GM12878 (cell line): ENCODE measurements around the gene FAM20A. TPM values are rescaled to one million over a fixed set of nuclear protein-coding genes. Genes with fewer than 3 reads are reported as not detected.
"Not testable (repeated sequence)": the region's sequence is repeated elsewhere in the genome, so short reads cannot be mapped to it uniquely, and the experiment has no call there.

Experiments
- ATAC-seq: fragments of 200-7000 bp; cut with Tn5 transposase; 3 replicates; pipeline ENCODE4 v1.9.1; 2020; ENCODE audit warnings: mild to moderate bottlenecking, moderate library complexity
- BruUV-seq: library from RNA; stranded (reverse); fragments of 400-500 nt; replicated peaks from 2 replicates; lab custom pipeline; 2021; lab: Mats Ljungman, UMichigan
- CTCF ChIA-PET: fragments of 300-600 bp; sonication (Branson Sonifier 250); formaldehyde crosslinking; extraction: SDS; loops from one replicate; lab custom pipeline; 2021; ENCODE audit warnings: inconsistent platforms; lab: Yijun Ruan, JAX
- POLR2A ChIA-PET: fragments of 350-600 bp; formaldehyde crosslinking; extraction: SDS; loops from one replicate; lab custom pipeline; 2021; ENCODE audit warnings: inconsistent platforms; lab: Charles Lee
- RAD21 ChIA-PET: fragments of 300-600 bp; sonication (Branson Sonifier 250); formaldehyde crosslinking; loops from one replicate; lab custom pipeline; 2023; ENCODE audit warnings: antibody characterized with exemption; ENCODE audit not compliant: unreplicated experiment; lab: Charles Lee
- SMC1A ChIA-PET: fragments of 300-600 bp; sonication (Branson Sonifier 250); formaldehyde crosslinking; loops from one replicate; lab custom pipeline; 2023; ENCODE audit not compliant: unreplicated experiment, uncharacterized antibody; lab: Charles Lee
- DNase-seq: peaks from one replicate; pipeline ENCODE4 v3.0.0-alpha.2; 2011; ENCODE audit warnings: low read depth, low spot score
- FAIRE-seq: peaks from 3 replicates; lab custom pipeline; 2011; peaks lifted over from hg19 to GRCh38; lab: Jason Lieb, UNC
- H2AFZ ChIP-seq: 2 replicates; pipeline ENCODE4 v1.6.0; 2011; ENCODE audit warnings: low read depth, low read length, control low read depth; ENCODE audit not compliant: control insufficient read depth
- H3K27ac ChIP-seq: 2 replicates; pipeline ENCODE4 v1.5.1; 2011; ENCODE audit warnings: control low read depth; ENCODE audit not compliant: control insufficient read depth, insufficient read depth
- H3K27me3 ChIP-seq, 2 experiments: replicated peaks in 1 of 2; 2 replicates each; pipeline versions ENCODE4 v1.6.0 to v1.6.1; 2011; ENCODE audit warnings: low read length in 1 of 2; ENCODE audit not compliant: control insufficient read depth in 2 of 2, insufficient read depth in 2 of 2
- H3K36me3 ChIP-seq, 2 experiments: 2 replicates each; pipeline ENCODE4 v1.5.1; 2011; ENCODE audit warnings: low read length in 1 of 2; ENCODE audit not compliant: control insufficient read depth in 2 of 2, insufficient read depth in 2 of 2
- H3K4me1 ChIP-seq: 2 replicates; pipeline ENCODE4 v1.6.1; 2011; ENCODE audit warnings: mild to moderate bottlenecking, low read length, moderate library complexity, mixed read lengths; ENCODE audit not compliant: control insufficient read depth, insufficient read depth
- H3K4me2 ChIP-seq: 2 replicates; pipeline ENCODE4 v1.6.0; 2011; ENCODE audit warnings: control low read depth; ENCODE audit not compliant: control insufficient read depth, insufficient read depth
- H3K4me3 ChIP-seq: fragments of 200-600 bp; sonication (generic); 2 replicates; pipeline ENCODE4 v1.5.1; 2016
- H3K79me2 ChIP-seq: 2 replicates; pipeline ENCODE4 v1.6.0; 2011; ENCODE audit warnings: low read length; ENCODE audit not compliant: control insufficient read depth, insufficient read depth
- H3K9ac ChIP-seq: 2 replicates; pipeline ENCODE4 v1.8.0; 2011; ENCODE audit warnings: low read length, control low read depth, mixed read lengths; ENCODE audit not compliant: control insufficient read depth, insufficient read depth
- H3K9me3 ChIP-seq: replicated peaks from 3 replicates; pipeline ENCODE4 v1.5.1; 2011; ENCODE audit warnings: mild to moderate bottlenecking, low read length; ENCODE audit not compliant: control insufficient read depth, insufficient read depth
- H4K20me1 ChIP-seq: 2 replicates; pipeline ENCODE4 v1.6.0; 2011; ENCODE audit not compliant: control insufficient read depth, insufficient read depth
- BMI1 ChIP-seq: fragments of 450-650 bp; IDR thresholded peaks from 2 replicates; pipeline ENCODE4 v1.6.1; 2016; ENCODE audit warnings: mild to moderate bottlenecking, moderate library complexity, borderline replicate concordance
- FOS ChIP-seq: IDR thresholded peaks from 3 replicates; pipeline ENCODE4 v1.6.1; 2011; ENCODE audit warnings: borderline replicate concordance; ENCODE audit not compliant: insufficient read length; ENCODE audit errors: extremely low read depth
- NFXL1 ChIP-seq: fragments of 450-650 bp; IDR thresholded peaks from 2 replicates; pipeline ENCODE4 v1.6.1; 2017; ENCODE audit warnings: antibody characterized with exemption, mild to moderate bottlenecking, borderline replicate concordance
- POLR2A ChIP-seq: IDR thresholded peaks from 2 replicates; pipeline ENCODE4 v1.6.1; 2011; ENCODE audit warnings: low read depth, mild to moderate bottlenecking, low read length
- SIN3A ChIP-seq: IDR thresholded peaks from 2 replicates; pipeline ENCODE4 v1.6.1; 2012; ENCODE audit warnings: low read depth, low read length, improper control_type of control experiment
- WGBS: methylation state at CpG from one replicate; pipeline ENCODE4 v1.1.6; 2016; ENCODE audit warnings: low lambda C conversion rate; ENCODE audit not compliant: insufficient replicate concordance, insufficient coverage; ENCODE audit errors: missing lambda C conversion rate; 5-methylcytosine and 5-hydroxymethylcytosine counted together
- in situ Hi-C: fragments of 300-500 bp; cut with MboI; formaldehyde crosslinking; loops from 9 replicates; pipeline ENCODE4 v1.14.3; 2018; ENCODE audit warnings: mixed read lengths
- intact Hi-C: fragments of 100-400 bp; cut with micrococcal nuclease; formaldehyde crosslinking; loops from one replicate; pipeline ENCODE4 v1.14.2; 2022; ENCODE audit not compliant: unreplicated experiment
- polyA plus RNA-seq, 11 experiments: library from polyadenylated mRNA; depleted of rRNA in 4 of 11; unstranded in 6 of 11; stranded (reverse) in 5 of 11; fragments of >200 nt; fragmentation: Nextera tagmentation in 4 of 11; fragmentation: Illumina TruSeq in 1 of 11; extraction: Ambion mirVana in 4 of 11; extraction: Trizol in 1 of 11; gene quantifications; 1 replicate in 1 of 11; 2 replicates in 10 of 11; pipeline versions ENCODE4 v1.2.1 to v1.2.3, GENCODE V29; 2011 to 2016; ENCODE audit warnings: inconsistent platforms in 2 of 11, missing spikeins in 2 of 11, low read depth in 1 of 11
- total RNA-seq, 4 experiments: library from RNA; depleted of rRNA in 3 of 4; stranded (reverse); fragments of >200 nt in 3 of 4; fragmentation: Illumina TruSeq in 1 of 4; extraction: Trizol in 1 of 4; gene quantifications; 2 replicates each; pipeline versions ENCODE4 v1.2.1 to v1.2.3, GENCODE V29; 2013 to 2021
- TF ChIP-seq, protein P1 (sequence below): fragments of 450-650 bp; IDR thresholded peaks from 2 replicates; pipeline ENCODE4 v1.6.1; 2017; ENCODE audit warnings: antibody characterized with exemption, mild to moderate bottlenecking, moderate library complexity

FAM20A gene
- total and polyA plus RNA-seq, 10 of the 15 experiments (the other 5 are each of a cell fraction or from before 2014, with no cell fraction given): 0.13 TPM; not detected in 9

GRCh38 chr17:68519911-68520310 is 81.3 kb downstream of the FAM20A start:
- TSS peak; percentile 1 for BruUV-seq
- no peak overlapping the region for H3K9ac ChIP-seq
- no peaks in the 10 kb centered on the region for H3K27me3 ChIP-seq
- H4K20me1 ChIP-seq: 0 out of 2 replicates have a peak, but pooled peaks cover 5% of the 10 kb centered on the region
- POLR2A ChIA-PET: interaction anchor here (0.5 to 1.5 kb wide), 2 partner anchors 18 to 34 kb away, joined by 3 read pairs; no protein-coding TSS in a partner anchor
- RAD21 ChIA-PET: no interaction called here
- DNase-seq: no peak
- H3K4me3 ChIP-seq: no peak overlapping the region
- CTCF ChIA-PET: interaction anchor here (1.4 kb wide), 1 partner anchor 94 kb away, joined by 3 read pairs; no protein-coding TSS in a partner anchor
- H3K9me3 ChIP-seq: peaks cover 5% of the 10 kb centered on the region; the same call in 1 of the 3 replicates
- SMC1A ChIA-PET: interaction anchor here (1.9 kb wide), 1 partner anchor 22 kb away, joined by 5 read pairs; no protein-coding TSS in a partner anchor
- in situ Hi-C loops (no loop called here), intact Hi-C loops (no loop called here)
- 100% methylated on average over 1 of the region's 1 CpG for WGBS
- no peak for FAIRE-seq
- TF ChIP-seq POLR2A: peak; percentile 38
- no peak for TF ChIP-seq BMI1
- TF ChIP-seq FOS: no peak
- no peak for TF ChIP-seq NFXL1
- TF ChIP-seq, protein P1, sequence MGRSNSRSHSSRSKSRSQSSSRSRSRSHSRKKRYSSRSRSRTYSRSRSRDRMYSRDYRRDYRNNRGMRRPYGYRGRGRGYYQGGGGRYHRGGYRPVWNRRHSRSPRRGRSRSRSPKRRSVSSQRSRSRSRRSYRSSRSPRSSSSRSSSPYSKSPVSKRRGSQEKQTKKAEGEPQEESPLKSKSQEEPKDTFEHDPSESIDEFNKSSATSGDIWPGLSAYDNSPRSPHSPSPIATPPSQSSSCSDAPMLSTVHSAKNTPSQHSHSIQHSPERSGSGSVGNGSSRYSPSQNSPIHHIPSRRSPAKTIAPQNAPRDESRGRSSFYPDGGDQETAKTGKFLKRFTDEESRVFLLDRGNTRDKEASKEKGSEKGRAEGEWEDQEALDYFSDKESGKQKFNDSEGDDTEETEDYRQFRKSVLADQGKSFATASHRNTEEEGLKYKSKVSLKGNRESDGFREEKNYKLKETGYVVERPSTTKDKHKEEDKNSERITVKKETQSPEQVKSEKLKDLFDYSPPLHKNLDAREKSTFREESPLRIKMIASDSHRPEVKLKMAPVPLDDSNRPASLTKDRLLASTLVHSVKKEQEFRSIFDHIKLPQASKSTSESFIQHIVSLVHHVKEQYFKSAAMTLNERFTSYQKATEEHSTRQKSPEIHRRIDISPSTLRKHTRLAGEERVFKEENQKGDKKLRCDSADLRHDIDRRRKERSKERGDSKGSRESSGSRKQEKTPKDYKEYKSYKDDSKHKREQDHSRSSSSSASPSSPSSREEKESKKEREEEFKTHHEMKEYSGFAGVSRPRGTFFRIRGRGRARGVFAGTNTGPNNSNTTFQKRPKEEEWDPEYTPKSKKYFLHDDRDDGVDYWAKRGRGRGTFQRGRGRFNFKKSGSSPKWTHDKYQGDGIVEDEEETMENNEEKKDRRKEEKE: no peak
- TF ChIP-seq SIN3A: no peak
- peaks cover 26% of the 10 kb centered on the region for H3K79me2 ChIP-seq
- no peak overlapping the region for H2AFZ ChIP-seq
- H3K36me3 ChIP-seq: peaks cover 8 to 34% of the 10 kb centered on the region in 2 experiments
- no peak overlapping the region for H3K27ac ChIP-seq
- H3K4me2 ChIP-seq: no peak overlapping the region
- peak; percentile 54 for ATAC-seq
- no peaks in the 10 kb centered on the region; the same call in 1 of the 2 replicates for H3K4me1 ChIP-seq

GRCh38 chr17:68519051-68519450 is 82.1 kb downstream of the FAM20A start:
- H3K9ac ChIP-seq, H4K20me1 ChIP-seq, FAIRE-seq, intact Hi-C loops, H3K9me3 ChIP-seq, H3K4me1 ChIP-seq, H3K27ac ChIP-seq, BruUV-seq, DNase-seq, H3K4me2 ChIP-seq, in situ Hi-C loops, H2AFZ ChIP-seq, H3K4me3 ChIP-seq, H3K27me3 ChIP-seq, RAD21 ChIA-PET, ATAC-seq: not testable (repeated sequence)
- H3K36me3 ChIP-seq: peaks cover 8 to 36% of the 10 kb centered on the region in 2 experiments
- POLR2A ChIA-PET: interaction anchor here (0.7 to 1.5 kb wide), 2 partner anchors 17 to 63 kb away, joined by 3 read pairs; no protein-coding TSS in a partner anchor
- WGBS: 44% methylated on average over 3 of the region's 3 CpGs
- CTCF ChIA-PET: interaction anchor here (1.2 to 1.4 kb wide), 3 partner anchors 14 to 253 kb away, joined by 3 read pairs; no protein-coding TSS in a partner anchor
- H3K79me2 ChIP-seq: peaks cover 35% of the 10 kb centered on the region
- SMC1A ChIA-PET: interaction anchor here (1.9 kb wide), 1 partner anchor 21 kb away, joined by 5 read pairs; no protein-coding TSS in a partner anchor
